ENCODE results near the gene TCF4.

The TCF4 gene

DNA sequence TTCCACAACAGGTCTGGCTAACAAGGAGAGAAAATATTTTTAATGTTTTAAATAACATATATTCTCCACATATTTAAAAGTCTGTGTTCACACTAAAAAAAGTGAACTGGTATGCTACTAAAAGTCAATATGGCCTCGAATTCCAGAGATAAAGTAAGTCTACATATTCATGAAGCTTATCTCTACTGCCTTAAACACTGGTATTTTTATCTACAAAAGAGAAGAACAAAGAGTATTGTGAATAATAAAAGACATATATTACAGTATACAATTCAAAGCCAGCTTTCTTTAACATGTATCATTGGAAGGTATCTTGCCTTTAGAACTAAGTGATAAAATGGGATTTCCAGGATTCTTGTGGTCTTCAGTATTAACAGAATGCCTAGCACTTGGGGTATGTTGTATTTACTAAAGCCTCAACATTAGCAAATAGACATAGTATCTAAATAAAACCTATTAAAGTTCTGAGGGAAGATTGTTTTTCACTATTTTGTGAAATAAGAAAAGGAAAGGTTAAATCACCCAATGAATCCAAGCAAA lies 325.9 kb downstream of the TCF4 start:
- TF ChIP-seq, protein P1, sequence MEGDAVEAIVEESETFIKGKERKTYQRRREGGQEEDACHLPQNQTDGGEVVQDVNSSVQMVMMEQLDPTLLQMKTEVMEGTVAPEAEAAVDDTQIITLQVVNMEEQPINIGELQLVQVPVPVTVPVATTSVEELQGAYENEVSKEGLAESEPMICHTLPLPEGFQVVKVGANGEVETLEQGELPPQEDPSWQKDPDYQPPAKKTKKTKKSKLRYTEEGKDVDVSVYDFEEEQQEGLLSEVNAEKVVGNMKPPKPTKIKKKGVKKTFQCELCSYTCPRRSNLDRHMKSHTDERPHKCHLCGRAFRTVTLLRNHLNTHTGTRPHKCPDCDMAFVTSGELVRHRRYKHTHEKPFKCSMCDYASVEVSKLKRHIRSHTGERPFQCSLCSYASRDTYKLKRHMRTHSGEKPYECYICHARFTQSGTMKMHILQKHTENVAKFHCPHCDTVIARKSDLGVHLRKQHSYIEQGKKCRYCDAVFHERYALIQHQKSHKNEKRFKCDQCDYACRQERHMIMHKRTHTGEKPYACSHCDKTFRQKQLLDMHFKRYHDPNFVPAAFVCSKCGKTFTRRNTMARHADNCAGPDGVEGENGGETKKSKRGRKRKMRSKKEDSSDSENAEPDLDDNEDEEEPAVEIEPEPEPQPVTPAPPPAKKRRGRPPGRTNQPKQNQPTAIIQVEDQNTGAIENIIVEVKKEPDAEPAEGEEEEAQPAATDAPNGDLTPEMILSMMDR (IDR thresholded peaks at IDR 0.05; ENCODE audit: poor library complexity, severe bottlenecking), result no peak
- ATAC-seq (ENCODE audit: low read depth) (no peak), DNase-seq (ENCODE audit: low spot score) (no peak)
- Histone ChIP-seq H3K4me3 (ENCODE audit: severe bottlenecking) (no peak overlapping the region), H3K27me3 (ENCODE audit: insufficient read depth, poor library complexity, severe bottlenecking) (no peaks in the 10 kb centered on the region), H3K27ac (ENCODE audit: poor library complexity, severe bottlenecking) (no peak overlapping the region), H3K4me1 (ENCODE audit: insufficient read depth, poor library complexity, severe bottlenecking) (peaks cover 5% of the 10 kb centered on the region), H3K9me3 (ENCODE audit: severe bottlenecking) (no peaks in the 10 kb centered on the region), H3K36me3 (ENCODE audit: low read depth) (no peaks in the 10 kb centered on the region)

DNA sequence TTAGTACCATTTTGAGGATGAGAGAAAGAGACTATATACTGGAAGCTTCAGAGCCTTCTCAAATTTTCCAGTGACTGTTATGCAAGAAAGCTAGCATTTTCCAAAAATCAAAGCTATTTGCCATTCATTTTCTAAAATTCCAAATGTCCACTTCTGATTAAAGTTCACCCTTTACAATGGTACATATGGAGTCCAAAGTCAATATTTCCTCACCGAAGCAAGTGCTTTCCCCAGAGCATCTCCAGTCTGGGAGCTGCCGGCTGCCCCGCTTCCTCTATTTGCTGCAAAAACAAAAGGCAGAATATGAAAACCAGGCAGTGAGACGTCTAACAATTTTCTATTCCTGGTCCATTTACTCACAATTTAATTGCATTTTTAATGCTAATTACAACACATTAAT lies 326.7 kb downstream of the TCF4 start:
- Histone ChIP-seq H3K4me1 (ENCODE audit: insufficient read depth, poor library complexity, severe bottlenecking) (peaks cover 5% of the 10 kb centered on the region), H3K27ac (ENCODE audit: poor library complexity, severe bottlenecking) (no peak overlapping the region), H3K27me3 (ENCODE audit: insufficient read depth, poor library complexity, severe bottlenecking) (no peaks in the 10 kb centered on the region), H3K4me3 (ENCODE audit: severe bottlenecking) (no peak overlapping the region), H3K9me3 (ENCODE audit: severe bottlenecking) (no peaks in the 10 kb centered on the region), H3K36me3 (ENCODE audit: low read depth) (no peaks in the 10 kb centered on the region)
- TF ChIP-seq, protein P1 (IDR thresholded peaks at IDR 0.05; ENCODE audit: poor library complexity, severe bottlenecking), result no peak
- ATAC-seq (ENCODE audit: low read depth), result no peak
- DNase-seq (ENCODE audit: low spot score), result no peak

DNA sequence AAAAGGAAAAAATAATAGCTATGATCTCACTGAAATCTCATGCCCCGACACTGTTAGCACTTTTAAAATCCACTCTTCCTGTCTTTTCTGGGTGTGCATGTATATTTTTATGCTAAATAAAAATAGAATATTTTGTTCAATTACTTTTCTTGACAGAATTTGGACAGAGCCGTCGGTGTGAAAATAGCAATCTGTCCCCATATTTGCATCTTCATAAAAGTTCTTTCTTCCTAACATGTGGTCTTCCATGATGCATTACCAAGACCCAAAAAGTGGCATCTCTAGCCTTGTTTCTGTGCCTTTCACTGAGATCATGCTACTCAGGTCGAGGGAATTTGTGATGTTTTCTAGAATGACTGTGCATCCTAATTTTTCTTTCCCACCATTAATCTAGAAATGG lies 329.9 kb downstream of the TCF4 start:
- no peaks in the 10 kb centered on the region for H3K4me1 ChIP-seq (ENCODE audit: insufficient read depth, poor library complexity, severe bottlenecking)
- H3K4me3 ChIP-seq (ENCODE audit: severe bottlenecking), result no peak overlapping the region
- no peaks in the 10 kb centered on the region for H3K36me3 ChIP-seq (ENCODE audit: low read depth)
- ATAC-seq (ENCODE audit: low read depth) (no peak), DNase-seq (ENCODE audit: low spot score) (no peak)
- no peak overlapping the region for H3K27ac ChIP-seq (ENCODE audit: poor library complexity, severe bottlenecking)
- no peaks in the 10 kb centered on the region for H3K9me3 ChIP-seq (ENCODE audit: severe bottlenecking)
- TF ChIP-seq, protein P1 (IDR thresholded peaks at IDR 0.05; ENCODE audit: poor library complexity, severe bottlenecking), result no peak
- no peaks in the 10 kb centered on the region for H3K27me3 ChIP-seq (ENCODE audit: insufficient read depth, poor library complexity, severe bottlenecking)

DNA sequence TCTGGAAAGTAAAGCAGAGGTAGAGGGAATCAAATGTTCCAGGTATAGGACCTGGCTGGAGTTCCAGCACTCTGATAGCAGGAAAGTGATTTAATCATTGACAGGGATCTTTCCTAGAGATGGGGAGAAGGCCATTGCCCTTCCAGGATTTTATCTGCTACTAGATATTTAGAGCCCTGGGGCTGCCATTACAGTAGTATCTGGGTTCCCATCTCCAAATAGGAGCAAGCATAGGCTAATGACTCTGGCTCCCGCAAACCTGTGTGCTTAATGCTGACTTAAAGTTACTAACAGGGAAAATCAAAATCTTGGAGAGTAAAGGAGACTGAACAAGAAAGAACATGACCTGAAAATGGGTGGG lies 331.1 kb downstream of the TCF4 start:
- H3K27ac ChIP-seq (ENCODE audit: poor library complexity, severe bottlenecking), result no peak overlapping the region
- no peaks in the 10 kb centered on the region for H3K27me3 ChIP-seq (ENCODE audit: insufficient read depth, poor library complexity, severe bottlenecking)
- no peak for ATAC-seq (ENCODE audit: low read depth)
- no peaks in the 10 kb centered on the region for H3K36me3 ChIP-seq (ENCODE audit: low read depth)
- no peaks in the 10 kb centered on the region for H3K4me1 ChIP-seq (ENCODE audit: insufficient read depth, poor library complexity, severe bottlenecking)
- TF ChIP-seq, protein P1 (IDR thresholded peaks at IDR 0.05; ENCODE audit: poor library complexity, severe bottlenecking), result no peak
- no peak overlapping the region for H3K4me3 ChIP-seq (ENCODE audit: severe bottlenecking)
- H3K9me3 ChIP-seq (ENCODE audit: severe bottlenecking), result no peaks in the 10 kb centered on the region
- DNase-seq (ENCODE audit: low spot score), result no peak

DNA sequence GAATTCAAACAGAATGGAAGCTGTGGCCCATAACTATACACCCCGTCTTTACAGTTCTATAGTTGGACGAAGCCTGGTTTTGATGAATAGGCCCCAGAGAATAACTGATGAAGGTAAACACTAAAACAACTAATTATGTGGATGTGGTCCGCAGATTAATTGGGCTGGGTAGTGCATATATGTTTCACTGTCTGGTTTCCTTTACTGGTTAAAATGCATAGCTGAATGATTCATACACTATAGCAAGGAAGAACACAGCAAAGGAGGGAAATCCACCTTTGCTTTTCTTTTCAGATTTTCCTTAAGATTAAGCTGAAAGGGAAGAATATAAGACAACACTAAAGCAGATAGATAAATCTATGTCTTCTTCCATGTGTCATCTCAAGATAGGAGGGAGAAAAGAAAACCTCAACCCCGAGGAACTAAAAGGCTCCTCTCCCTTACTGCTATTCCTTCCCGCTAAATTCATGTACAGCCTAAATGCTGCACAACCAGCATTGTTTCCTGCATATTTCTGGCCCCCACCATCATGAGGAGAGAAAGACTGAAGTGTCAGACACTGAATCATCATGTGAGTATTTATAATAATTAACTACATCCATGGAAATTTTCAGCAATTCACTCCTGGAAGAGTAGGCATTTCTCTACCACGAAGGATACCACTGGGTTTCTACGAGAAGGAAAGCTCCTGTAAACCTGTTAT lies 331.6 kb downstream of the TCF4 start:
- TF ChIP-seq, protein P1 (IDR thresholded peaks at IDR 0.05; ENCODE audit: poor library complexity, severe bottlenecking), result no peak
- H3K36me3 ChIP-seq (ENCODE audit: low read depth), result no peaks in the 10 kb centered on the region
- DNase-seq (ENCODE audit: low spot score) (no peak), ATAC-seq (ENCODE audit: low read depth) (no peak)
- no peaks in the 10 kb centered on the region for H3K9me3 ChIP-seq (ENCODE audit: severe bottlenecking)
- H3K27me3 ChIP-seq (ENCODE audit: insufficient read depth, poor library complexity, severe bottlenecking), result no peaks in the 10 kb centered on the region
- H3K27ac ChIP-seq (ENCODE audit: poor library complexity, severe bottlenecking), result no peak overlapping the region
- H3K4me1 ChIP-seq (ENCODE audit: insufficient read depth, poor library complexity, severe bottlenecking), result no peaks in the 10 kb centered on the region
- no peak overlapping the region for H3K4me3 ChIP-seq (ENCODE audit: severe bottlenecking)
